ENCODE measurements around the gene ANGPTL5. TPM values are rescaled to one million over a fixed set of nuclear protein-coding genes. Genes with fewer than 3 reads are reported as not detected.

The ANGPTL5 gene
- total RNA-seq, 1 experiment from 2014 or later, result not detected

- intact Hi-C loops (cut with micrococcal nuclease; ENCODE audit: unreplicated experiment), result no loop called here
- ChIA-PET CTCF (no interaction called here), POLR2A (ENCODE audit: low non-redundant PET) (no interaction called here)
- Histone ChIP-seq H3K9me3 (ENCODE audit: low read depth, low read length, poor library complexity, severe bottlenecking) (no peaks in the 10 kb centered on the region), H3K4me3 (ENCODE audit: low read depth, low read length, poor library complexity, severe bottlenecking) (no peak overlapping the region), H3K27me3 (replicated peaks; ENCODE audit: insufficient read depth, low read depth, low read length, poor library complexity) (no peaks in the 10 kb centered on the region), H3K36me3 (ENCODE audit: insufficient read depth, low read length, poor library complexity, severe bottlenecking) (no peaks in the 10 kb centered on the region), H3K27ac (ENCODE audit: low read depth, low read length, poor library complexity, severe bottlenecking) (no peak overlapping the region), H3K4me1 (ENCODE audit: insufficient read depth, low read length, poor library complexity, severe bottlenecking) (no peaks in the 10 kb centered on the region)
- DNase-seq (ENCODE audit: low spot score), result no peak
- no TSS peak for BruUV-seq (replicated peaks)
- TF ChIP-seq EZH2 (IDR thresholded peaks at IDR 0.05; ENCODE audit: borderline replicate concordance, low read depth, low read length, poor library complexity, severe bottlenecking), result no peak
- no peak for TF ChIP-seq CTCF (conservative IDR thresholded peaks at IDR 0.05; ENCODE audit: low read depth, low read length)
Measured at GRCh38 chr11:101889767-101890166, 26.6 kb downstream of the ANGPTL5 start.

- BruUV-seq (replicated peaks), result no TSS peak
- POLR2A ChIA-PET (ENCODE audit: low non-redundant PET), result no interaction called here
- TF ChIP-seq CTCF (conservative IDR thresholded peaks at IDR 0.05; ENCODE audit: low read depth, low read length) (no peak), EZH2 (IDR thresholded peaks at IDR 0.05; ENCODE audit: borderline replicate concordance, low read depth, low read length, poor library complexity, severe bottlenecking) (no peak)
Measured at GRCh38 chr11:101885631-101886030, 30.7 kb downstream of the ANGPTL5 start.

GRCh38 chr11:101881586-101881985, 34.7 kb downstream of the ANGPTL5 start:
- Histone ChIP-seq H3K9me3 (ENCODE audit: low read depth, low read length, poor library complexity, severe bottlenecking) (no peaks in the 10 kb centered on the region), H3K4me1 (ENCODE audit: insufficient read depth, low read length, poor library complexity, severe bottlenecking) (no peaks in the 10 kb centered on the region), H3K4me3 (ENCODE audit: low read depth, low read length, poor library complexity, severe bottlenecking) (no peak overlapping the region), H3K36me3 (ENCODE audit: insufficient read depth, low read length, poor library complexity, severe bottlenecking) (no peaks in the 10 kb centered on the region), H3K27ac (ENCODE audit: low read depth, low read length, poor library complexity, severe bottlenecking) (no peak overlapping the region), H3K27me3 (replicated peaks; ENCODE audit: insufficient read depth, low read depth, low read length, poor library complexity) (peaks cover 3% of the 10 kb centered on the region)
- no peak for DNase-seq (ENCODE audit: low spot score)
- BruUV-seq (replicated peaks), result no TSS peak
- CTCF ChIA-PET, result no interaction called here
- intact Hi-C loops (cut with micrococcal nuclease; ENCODE audit: unreplicated experiment), result no loop called here
- TF ChIP-seq CTCF (conservative IDR thresholded peaks at IDR 0.05; ENCODE audit: low read depth, low read length), result no peak
- no peak for TF ChIP-seq EZH2 (IDR thresholded peaks at IDR 0.05; ENCODE audit: borderline replicate concordance, low read depth, low read length, poor library complexity, severe bottlenecking)
- POLR2A ChIA-PET (ENCODE audit: low non-redundant PET), result no interaction called here

More at GRCh38 chr11:101885631-101886030, 30.7 kb downstream of the ANGPTL5 start:
- Histone ChIP-seq H3K9me3 (ENCODE audit: low read depth, low read length, poor library complexity, severe bottlenecking) (no peaks in the 10 kb centered on the region), H3K27me3 (replicated peaks; ENCODE audit: insufficient read depth, low read depth, low read length, poor library complexity) (peaks cover 3% of the 10 kb centered on the region), H3K27ac (ENCODE audit: low read depth, low read length, poor library complexity, severe bottlenecking) (no peak overlapping the region), H3K36me3 (ENCODE audit: insufficient read depth, low read length, poor library complexity, severe bottlenecking) (no peaks in the 10 kb centered on the region), H3K4me1 (ENCODE audit: insufficient read depth, low read length, poor library complexity, severe bottlenecking) (no peaks in the 10 kb centered on the region), H3K4me3 (ENCODE audit: low read depth, low read length, poor library complexity, severe bottlenecking) (no peak overlapping the region)
- intact Hi-C loops (cut with micrococcal nuclease; ENCODE audit: unreplicated experiment), result no loop called here
- DNase-seq (ENCODE audit: low spot score), result no peak
- CTCF ChIA-PET, result no interaction called here

All from A673 (cell line).